Keratinocyte (primary cell): Measurements from ENCODE around the gene SLC25A5.

Experiments used
- EZH2 ChIP-seq: IDR thresholded peaks from one replicate; pipeline ENCODE4 v1.6.1; 2012; ENCODE audit warnings: inconsistent platforms, mild to moderate bottlenecking, low read length, moderate library complexity
- TF ChIP-seq, protein P1 (sequence below), 3 experiments: IDR thresholded peaks in 1 of 3; conservative IDR thresholded peaks in 1 of 3; optimal IDR thresholded peaks in 1 of 3; 2 replicates in 2 of 3; 3 replicates in 1 of 3; pipeline versions ENCODE3 to v1.5.1; 2011; ENCODE audit warnings: low read length in 3 of 3, mild to moderate bottlenecking in 3 of 3, moderate library complexity in 2 of 3, control low read depth in 1 of 3, inconsistent platforms in 1 of 3; ENCODE audit not compliant: insufficient read depth in 2 of 3; ENCODE audit errors: extremely low read depth in 1 of 3

DNA sequence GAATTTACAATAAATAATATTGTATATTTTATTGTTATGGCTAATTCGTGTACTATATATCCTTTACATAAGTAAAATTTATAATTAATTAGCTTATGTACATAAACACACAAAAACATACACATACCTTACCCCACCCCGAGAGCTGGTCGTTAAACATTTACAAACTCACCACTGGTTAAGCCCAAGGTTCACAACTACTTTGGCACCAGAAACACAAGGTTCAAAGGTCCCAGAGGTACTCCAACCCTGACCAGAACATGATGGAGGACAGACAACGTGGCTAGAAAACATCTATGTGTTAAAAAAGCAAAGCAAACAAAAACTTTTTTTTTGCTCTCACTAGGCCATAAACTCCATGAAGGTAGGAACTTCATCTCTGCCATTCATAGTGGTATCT, 37.7 kb downstream of the SLC25A5 start:
- no peak for TF ChIP-seq EZH2
- TF ChIP-seq, protein P1, sequence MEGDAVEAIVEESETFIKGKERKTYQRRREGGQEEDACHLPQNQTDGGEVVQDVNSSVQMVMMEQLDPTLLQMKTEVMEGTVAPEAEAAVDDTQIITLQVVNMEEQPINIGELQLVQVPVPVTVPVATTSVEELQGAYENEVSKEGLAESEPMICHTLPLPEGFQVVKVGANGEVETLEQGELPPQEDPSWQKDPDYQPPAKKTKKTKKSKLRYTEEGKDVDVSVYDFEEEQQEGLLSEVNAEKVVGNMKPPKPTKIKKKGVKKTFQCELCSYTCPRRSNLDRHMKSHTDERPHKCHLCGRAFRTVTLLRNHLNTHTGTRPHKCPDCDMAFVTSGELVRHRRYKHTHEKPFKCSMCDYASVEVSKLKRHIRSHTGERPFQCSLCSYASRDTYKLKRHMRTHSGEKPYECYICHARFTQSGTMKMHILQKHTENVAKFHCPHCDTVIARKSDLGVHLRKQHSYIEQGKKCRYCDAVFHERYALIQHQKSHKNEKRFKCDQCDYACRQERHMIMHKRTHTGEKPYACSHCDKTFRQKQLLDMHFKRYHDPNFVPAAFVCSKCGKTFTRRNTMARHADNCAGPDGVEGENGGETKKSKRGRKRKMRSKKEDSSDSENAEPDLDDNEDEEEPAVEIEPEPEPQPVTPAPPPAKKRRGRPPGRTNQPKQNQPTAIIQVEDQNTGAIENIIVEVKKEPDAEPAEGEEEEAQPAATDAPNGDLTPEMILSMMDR (optimal IDR thresholded peaks at IDR 0.05 in 1 of 3, IDR thresholded peaks at IDR 0.05 in 1 of 3, conservative IDR thresholded peaks at IDR 0.05 in 1 of 3; ENCODE audit: extremely low read depth in 1 of 3, insufficient read depth in 2 of 3, low read length in 3 of 3), result no peak
